Breast epithelium (tissue), 3 donors: ENCODE results near the gene NSMF.

Experiments
- POLR2A ChIP-seq: fragments of 450-650 bp; IDR thresholded peaks from one replicate; pipeline ENCODE4 v1.6.1; 2016; ENCODE audit warnings: antibody characterized with exemption, mild to moderate bottlenecking, moderate library complexity
- POLR2AphosphoS5 ChIP-seq, 3 donors: sonication (generic); formaldehyde crosslinking; IDR thresholded peaks; one replicate each; pipeline ENCODE4 v1.6.1; 2017; ENCODE audit warnings: antibody characterized with exemption in 3 of 3
- TF ChIP-seq, protein P1 (sequence below), 3 donors: fragments of 450-650 bp; IDR thresholded peaks; one replicate each; pipeline ENCODE4 v1.5.1; 2016 to 2017; ENCODE audit warnings: antibody characterized with exemption in 3 of 3, mild to moderate bottlenecking in 3 of 3, moderate library complexity in 3 of 3

DNA sequence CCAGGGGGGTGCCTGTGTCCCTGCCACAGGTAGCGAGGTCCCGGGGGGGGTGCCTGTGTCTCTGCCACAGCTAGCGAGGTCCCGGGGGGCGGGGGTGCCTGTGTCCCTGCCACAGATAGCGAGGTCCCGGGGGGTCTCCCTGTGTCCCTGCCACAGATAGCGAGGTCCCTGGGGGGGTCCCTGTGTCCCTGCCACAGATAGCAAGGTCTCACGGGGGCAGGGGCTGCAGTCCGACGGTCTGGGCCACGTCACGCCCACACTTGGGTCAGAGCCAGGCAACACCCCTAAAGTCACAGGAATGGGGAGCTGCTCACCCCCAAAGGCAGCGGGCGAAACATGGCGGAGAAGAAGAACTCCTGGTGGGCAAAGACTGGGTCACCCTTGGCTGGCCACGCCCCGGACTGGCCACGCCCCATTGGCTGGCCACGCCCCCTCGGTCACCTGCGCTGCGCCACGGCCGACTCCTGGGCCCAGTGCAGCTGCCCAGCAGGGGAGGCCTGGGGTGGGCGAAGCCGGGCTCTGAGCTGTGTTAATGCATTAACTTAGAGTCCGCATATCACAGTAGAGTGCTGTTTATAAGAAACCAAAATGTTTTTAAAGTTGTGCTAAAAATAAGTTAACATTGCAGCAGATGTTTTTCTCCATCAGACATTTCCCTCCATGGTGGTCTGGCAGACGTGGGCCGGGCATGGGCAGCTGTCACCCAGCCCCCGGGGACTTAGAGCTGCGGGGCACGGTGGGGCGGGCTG, 29.0 kb downstream of the NSMF start:
- TF ChIP-seq POLR2AphosphoS5 (IDR thresholded peaks at IDR 0.05) (no peak), POLR2A (no peak)
- TF ChIP-seq, protein P1, sequence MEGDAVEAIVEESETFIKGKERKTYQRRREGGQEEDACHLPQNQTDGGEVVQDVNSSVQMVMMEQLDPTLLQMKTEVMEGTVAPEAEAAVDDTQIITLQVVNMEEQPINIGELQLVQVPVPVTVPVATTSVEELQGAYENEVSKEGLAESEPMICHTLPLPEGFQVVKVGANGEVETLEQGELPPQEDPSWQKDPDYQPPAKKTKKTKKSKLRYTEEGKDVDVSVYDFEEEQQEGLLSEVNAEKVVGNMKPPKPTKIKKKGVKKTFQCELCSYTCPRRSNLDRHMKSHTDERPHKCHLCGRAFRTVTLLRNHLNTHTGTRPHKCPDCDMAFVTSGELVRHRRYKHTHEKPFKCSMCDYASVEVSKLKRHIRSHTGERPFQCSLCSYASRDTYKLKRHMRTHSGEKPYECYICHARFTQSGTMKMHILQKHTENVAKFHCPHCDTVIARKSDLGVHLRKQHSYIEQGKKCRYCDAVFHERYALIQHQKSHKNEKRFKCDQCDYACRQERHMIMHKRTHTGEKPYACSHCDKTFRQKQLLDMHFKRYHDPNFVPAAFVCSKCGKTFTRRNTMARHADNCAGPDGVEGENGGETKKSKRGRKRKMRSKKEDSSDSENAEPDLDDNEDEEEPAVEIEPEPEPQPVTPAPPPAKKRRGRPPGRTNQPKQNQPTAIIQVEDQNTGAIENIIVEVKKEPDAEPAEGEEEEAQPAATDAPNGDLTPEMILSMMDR (IDR thresholded peaks at IDR 0.05): no peak
